Activated CD4-positive, alpha-beta T cell treated with anti-CD3 and anti-CD28 coated beads, Interleukin-2, amount 10 ng/mL, durations not matched to agents 7 days and 5 days (primary cell): ENCODE measurements around the gene FURIN. TPM values are rescaled to one million over a fixed set of nuclear protein-coding genes. Genes with fewer than 3 reads are reported as not detected.
A peak's percentile ranks its signal among the peaks of the same experiment; 100 is the strongest.
"Not testable (repeated sequence)": the region's sequence is repeated elsewhere in the genome, so short reads cannot be mapped to it uniquely, and the experiment has no call there.

ENCODE experiments used
- CTCF ChIA-PET: fragments of 350-600 bp; sonication (Branson Sonifier 250); formaldehyde crosslinking; loops from one replicate; lab custom pipeline; 2021; ENCODE audit warnings: antibody characterized with exemption; lab: Charles Lee
- POLR2A ChIA-PET: fragments of 350-600 bp; sonication (Branson Sonifier 250); formaldehyde crosslinking; loops from one replicate; lab custom pipeline; 2021; ENCODE audit warnings: antibody characterized with exemption; lab: Charles Lee
- DNase-seq: peaks from one replicate; pipeline ENCODE4 v3.0.0-alpha.2; 2020
- H3K27ac Mint-ChIP-seq: one replicate; pipeline ENCODE4 v1.8.0; 2021; ENCODE audit warnings: mild to moderate bottlenecking, moderate library complexity, mixed read lengths
- H3K27me3 Mint-ChIP-seq: one replicate; pipeline ENCODE4 v1.8.0; 2021; ENCODE audit warnings: mixed read lengths
- H3K36me3 Mint-ChIP-seq: one replicate; pipeline ENCODE4 v1.8.0; 2021; ENCODE audit warnings: low read depth, mixed read lengths
- H3K4me1 Mint-ChIP-seq: one replicate; pipeline ENCODE4 v1.8.0; 2021; ENCODE audit warnings: mixed read lengths
- H3K4me3 Mint-ChIP-seq: one replicate; pipeline ENCODE4 v1.8.0; 2021; ENCODE audit warnings: mild to moderate bottlenecking, moderate library complexity, mixed read lengths
- H3K9me3 Mint-ChIP-seq: one replicate; pipeline ENCODE4 v1.8.0; 2021; ENCODE audit warnings: mixed read lengths
- total RNA-seq, 2 experiments: library from RNA; stranded (reverse); gene quantifications; one replicate each; pipeline ENCODE4 v1.2.3, GENCODE V29; 2021

FURIN gene
- total RNA-seq, 2 experiments from 2014 or later: 148 to 153 TPM

- ChIA-PET POLR2A (interaction anchor here (0.6 to 0.7 kb wide), 2 partner anchors 31 to 114 kb away, joined by 3 to 7 read pairs; no protein-coding TSS in a partner anchor), CTCF (interaction anchor here (0.7 to 2.6 kb wide), 12 partner anchors 9 to 89 kb away, joined by 3 to 11 read pairs (median 4); partner anchors contain the start of gene FURIN)
- Mint-ChIP-seq H3K9me3 (no peaks in the 10 kb centered on the region), H3K4me1 (peaks cover 49% of the 10 kb centered on the region), H3K27ac (peak overlapping the region; percentile 66), H3K36me3 (peaks cover 28% of the 10 kb centered on the region), H3K27me3 (no peaks in the 10 kb centered on the region), H3K4me3 (no peak overlapping the region)
- DNase-seq: peak; percentile 36
These were observed 23.0 kb upstream of the FURIN start for GRCh38 chr15:90845201-90845949.

- not testable (repeated sequence) for H3K27me3 Mint-ChIP-seq, H3K27ac Mint-ChIP-seq, H3K4me3 Mint-ChIP-seq, H3K9me3 Mint-ChIP-seq, DNase-seq
- Mint-ChIP-seq H3K36me3 (peaks cover 31% of the 10 kb centered on the region), H3K4me1 (peaks cover 65% of the 10 kb centered on the region)
- ChIA-PET CTCF (interaction anchor here (0.9 to 3.5 kb wide), 4 partner anchors 10 to 84 kb away, joined by 3 to 30 read pairs (median 6); partner anchors contain the start of gene HDDC3), POLR2A (interaction anchor here (0.6 kb wide), 1 partner anchor 16 kb away, joined by 3 read pairs; no protein-coding TSS in a partner anchor)
These were observed 19.0 kb upstream of the FURIN start for GRCh38 chr15:90849424-90849823.

GRCh38 chr15:90851114-90851513 lies 17.3 kb upstream of the FURIN start:
- CTCF ChIA-PET: interaction anchor here (1.0 to 3.5 kb wide), 6 partner anchors 9 to 134 kb away, joined by 3 to 30 read pairs (median 6); partner anchors contain the start of genes BLM and HDDC3
- Mint-ChIP-seq H3K27ac (peak overlapping the region; percentile 92), H3K9me3 (peaks cover 8% of the 10 kb centered on the region), H3K36me3 (peaks cover 36% of the 10 kb centered on the region), H3K4me1 (peaks cover 70% of the 10 kb centered on the region), H3K27me3 (no peaks in the 10 kb centered on the region), H3K4me3 (peak overlapping the region; percentile 54)
- peak; percentile 39 for DNase-seq
- POLR2A ChIA-PET: interaction anchor here (0.7 kb wide), 1 partner anchor 33 kb away, joined by 3 read pairs; no protein-coding TSS in a partner anchor

- Mint-ChIP-seq H3K9me3 (peaks cover 8% of the 10 kb centered on the region), H3K36me3 (peaks cover 36% of the 10 kb centered on the region), H3K27ac (peak overlapping the region; percentile 92), H3K4me3 (peak overlapping the region; percentile 54), H3K4me1 (peaks cover 74% of the 10 kb centered on the region), H3K27me3 (no peaks in the 10 kb centered on the region)
- POLR2A ChIA-PET: interaction anchor here (0.7 to 1.1 kb wide), 2 partner anchors 22 to 81 kb away, joined by 3 to 4 read pairs; no protein-coding TSS in a partner anchor
- DNase-seq: peak; percentile 62
- CTCF ChIA-PET: interaction anchor here (0.6 to 2.3 kb wide), 11 partner anchors 8 to 135 kb away, joined by 3 to 6 read pairs (median 3); partner anchors contain the start of gene BLM
These were observed 16.4 kb upstream of the FURIN start for GRCh38 chr15:90851940-90852339.

- Mint-ChIP-seq H3K4me3 (no peak overlapping the region), H3K36me3 (peaks cover 25% of the 10 kb centered on the region), H3K27ac (peak overlapping the region; percentile 91), H3K4me1 (peaks cover 89% of the 10 kb centered on the region), H3K9me3 (peaks cover 8% of the 10 kb centered on the region), H3K27me3 (no peaks in the 10 kb centered on the region)
- ChIA-PET CTCF (interaction anchor here (0.7 to 2.7 kb wide), 4 partner anchors 9 to 207 kb away, joined by 3 to 8 read pairs (median 6); no protein-coding TSS in a partner anchor), POLR2A (no interaction called here)
- DNase-seq: no peak
These were observed 13.2 kb upstream of the FURIN start for GRCh38 chr15:90855139-90855538.

- Mint-ChIP-seq H3K36me3 (peaks cover 13% of the 10 kb centered on the region), H3K27me3 (no peaks in the 10 kb centered on the region), H3K27ac (peak overlapping the region; percentile 84), H3K4me3 (no peak overlapping the region), H3K9me3 (peaks cover 2% of the 10 kb centered on the region), H3K4me1 (peaks cover 77% of the 10 kb centered on the region)
- no peak for DNase-seq
- POLR2A ChIA-PET: no interaction called here
- CTCF ChIA-PET: interaction anchor here (1.0 to 2.2 kb wide), 3 partner anchors 10 to 42 kb away, joined by 3 to 9 read pairs (median 3); partner anchors contain the start of gene FURIN
These were observed 11.1 kb upstream of the FURIN start for GRCh38 chr15:90857337-90857736.

GRCh38 chr15:90857883-90858443 lies 10.4 kb upstream of the FURIN start:
- ChIA-PET POLR2A (no interaction called here), CTCF (interaction anchor here (0.8 to 2.2 kb wide), 6 partner anchors 10 to 43 kb away, joined by 3 to 9 read pairs (median 4); partner anchors contain the start of gene FURIN)
- Mint-ChIP-seq H3K27me3 (no peaks in the 10 kb centered on the region), H3K9me3 (peaks cover 1% of the 10 kb centered on the region), H3K27ac (peak overlapping the region; percentile 84), H3K36me3 (peaks cover 7% of the 10 kb centered on the region), H3K4me1 (peaks cover 76% of the 10 kb centered on the region), H3K4me3 (no peak overlapping the region)
- no peak for DNase-seq

- Mint-ChIP-seq H3K27me3 (no peaks in the 10 kb centered on the region), H3K27ac (peak overlapping the region; percentile 55), H3K36me3 (peaks cover 3% of the 10 kb centered on the region), H3K4me1 (peaks cover 71% of the 10 kb centered on the region), H3K4me3 (no peak overlapping the region), H3K9me3 (no peaks in the 10 kb centered on the region)
- ChIA-PET CTCF (interaction anchor here (0.6 to 2.2 kb wide), 9 partner anchors 8 to 1904 kb away, joined by 3 to 9 read pairs (median 4); partner anchors contain the start of gene FURIN), POLR2A (no interaction called here)
- DNase-seq: no peak
These were observed 8.9 kb upstream of the FURIN start for GRCh38 chr15:90859234-90860131.

GRCh38 chr15:90860450-90860849 lies 7.9 kb upstream of the FURIN start:
- no peak for DNase-seq
- ChIA-PET CTCF (interaction anchor here (0.8 to 2.2 kb wide), 4 partner anchors 8 to 34 kb away, joined by 4 to 5 read pairs (median 4); partner anchors contain the start of gene FURIN), POLR2A (no interaction called here)
- H3K27me3 Mint-ChIP-seq: no peaks in the 10 kb centered on the region
- no peaks in the 10 kb centered on the region for H3K9me3 Mint-ChIP-seq
- no peaks in the 10 kb centered on the region for H3K36me3 Mint-ChIP-seq
- H3K4me3 Mint-ChIP-seq: no peak overlapping the region
- H3K27ac Mint-ChIP-seq: no peak overlapping the region
- H3K4me1 Mint-ChIP-seq: peaks cover 61% of the 10 kb centered on the region

- no peaks in the 10 kb centered on the region for H3K27me3 Mint-ChIP-seq
- H3K9me3 Mint-ChIP-seq: no peaks in the 10 kb centered on the region
- CTCF ChIA-PET: no interaction called here
- POLR2A ChIA-PET: no interaction called here
- no peak overlapping the region for H3K27ac Mint-ChIP-seq
- H3K4me1 Mint-ChIP-seq: peaks cover 58% of the 10 kb centered on the region
- no peak for DNase-seq
- H3K4me3 Mint-ChIP-seq: no peak overlapping the region
- H3K36me3 Mint-ChIP-seq: no peaks in the 10 kb centered on the region
These were observed 7.3 kb upstream of the FURIN start for GRCh38 chr15:90860942-90861675.

- peaks cover 54% of the 10 kb centered on the region for H3K4me1 Mint-ChIP-seq
- POLR2A ChIA-PET: no interaction called here
These were observed 5.9 kb upstream of the FURIN start for GRCh38 chr15:90862487-90862886.

More at GRCh38 chr15:90862487-90862886, 5.9 kb upstream of the FURIN start:
- no peak for DNase-seq
- no peaks in the 10 kb centered on the region for H3K36me3 Mint-ChIP-seq
- H3K4me3 Mint-ChIP-seq: no peak overlapping the region
- H3K27me3 Mint-ChIP-seq: no peaks in the 10 kb centered on the region
- no peaks in the 10 kb centered on the region for H3K9me3 Mint-ChIP-seq
- H3K27ac Mint-ChIP-seq: no peak overlapping the region
- CTCF ChIA-PET: no interaction called here
